ENCODE measurements around the gene CBLB.

The CBLB gene

GRCh38 chr3:105866656-105867653 is 1.9 kb downstream of the CBLB start:
- in situ Hi-C loops (cut with MboI; ENCODE audit: low sequenced_read_pairs): no loop called here
- 0 out of 2 replicates have a peak, but pooled peaks cover 3% of the 10 kb centered on the region for H3K36me3 ChIP-seq (replicated peaks)
- H3K9me3 ChIP-seq: no peaks in the 10 kb centered on the region
- peaks cover 7% of the 10 kb centered on the region for H3K4me1 ChIP-seq
- H3K27me3 ChIP-seq (ENCODE audit: low read depth): no peaks in the 10 kb centered on the region
- H3K4me3 ChIP-seq: peak overlapping the region; percentile 88
- DNase-seq (ENCODE audit: low spot score in 2 of 2): no peak

- no peak for DNase-seq (ENCODE audit: low spot score in 2 of 2)
- 0 out of 2 replicates have a peak, but pooled peaks cover 3% of the 10 kb centered on the region for H3K36me3 ChIP-seq (replicated peaks)
- no peaks in the 10 kb centered on the region for H3K9me3 ChIP-seq
- H3K4me3 ChIP-seq: no peak overlapping the region
- peaks cover 7% of the 10 kb centered on the region for H3K4me1 ChIP-seq
- in situ Hi-C loops (cut with MboI; ENCODE audit: low sequenced_read_pairs): no loop called here
- H3K27me3 ChIP-seq (ENCODE audit: low read depth): no peaks in the 10 kb centered on the region
These were observed 2.9 kb downstream of the CBLB start for GRCh38 chr3:105865867-105866350.

GRCh38 chr3:105865016-105865623 is 3.7 kb downstream of the CBLB start:
- no peaks in the 10 kb centered on the region for H3K27me3 ChIP-seq (ENCODE audit: low read depth)
- no peak overlapping the region for H3K4me3 ChIP-seq
- no peak for DNase-seq (ENCODE audit: low spot score in 2 of 2)
- 0 out of 2 replicates have a peak, but pooled peaks cover 3% of the 10 kb centered on the region for H3K36me3 ChIP-seq (replicated peaks)
- H3K4me1 ChIP-seq: peaks cover 7% of the 10 kb centered on the region
- no peaks in the 10 kb centered on the region for H3K9me3 ChIP-seq
- in situ Hi-C loops (cut with MboI; ENCODE audit: low sequenced_read_pairs): no loop called here

DNA sequence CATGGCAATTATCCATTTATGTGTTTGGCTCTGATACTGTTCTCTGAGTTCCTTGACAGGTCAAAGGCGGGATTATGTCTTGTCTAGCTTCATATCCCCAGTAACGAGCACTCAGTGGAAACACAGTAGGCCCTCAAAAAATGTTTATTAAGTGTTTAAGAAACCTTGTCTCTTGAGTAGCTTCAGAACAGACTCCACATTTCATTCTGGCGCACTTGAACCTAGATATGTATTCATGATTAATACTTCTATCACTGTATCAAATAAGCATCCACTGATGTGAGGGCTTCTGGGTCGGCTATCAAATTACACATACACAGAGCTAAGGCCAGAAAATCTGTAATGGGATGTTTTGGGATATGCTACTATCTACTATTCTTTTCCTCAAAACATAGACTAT is 4.6 kb downstream of the CBLB start:
- Histone ChIP-seq H3K4me1 (peaks cover 7% of the 10 kb centered on the region), H3K9me3 (no peaks in the 10 kb centered on the region), H3K4me3 (no peak overlapping the region), H3K27me3 (ENCODE audit: low read depth) (no peaks in the 10 kb centered on the region), H3K36me3 (replicated peaks) (0 out of 2 replicates have a peak, but pooled peaks cover 3% of the 10 kb centered on the region)
- no peak for DNase-seq (ENCODE audit: low spot score in 2 of 2)
- in situ Hi-C loops (cut with MboI; ENCODE audit: low sequenced_read_pairs): no loop called here

DNA sequence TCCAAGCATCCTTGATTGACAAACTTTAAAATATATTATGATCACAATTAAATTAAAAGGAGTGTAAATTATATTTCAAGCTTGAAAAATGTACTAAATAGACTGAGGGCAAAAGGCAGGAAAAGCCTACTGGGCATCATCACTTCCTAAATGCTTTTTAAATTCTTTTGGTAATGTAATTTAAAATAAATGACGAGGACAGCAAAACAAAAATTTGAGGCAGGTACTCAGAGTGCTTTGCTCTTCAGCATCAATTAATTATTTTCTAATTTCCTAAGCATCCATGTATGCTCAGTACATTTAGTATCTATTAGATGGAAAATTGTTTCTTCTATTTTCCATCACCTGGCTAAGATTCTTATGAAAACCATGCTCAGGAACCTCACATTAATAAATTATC is 5.2 kb downstream of the CBLB start:
- no peaks in the 10 kb centered on the region for H3K9me3 ChIP-seq
- no peaks in the 10 kb centered on the region for H3K27me3 ChIP-seq (ENCODE audit: low read depth)
- DNase-seq (ENCODE audit: low spot score in 2 of 2): no peak
- 0 out of 2 replicates have a peak, but pooled peaks cover 3% of the 10 kb centered on the region for H3K36me3 ChIP-seq (replicated peaks)
- no peak overlapping the region for H3K4me3 ChIP-seq
- peaks cover 7% of the 10 kb centered on the region for H3K4me1 ChIP-seq
- in situ Hi-C loops (cut with MboI; ENCODE audit: low sequenced_read_pairs): no loop called here

GRCh38 chr3:105862217-105862616 is 6.6 kb downstream of the CBLB start:
- Histone ChIP-seq H3K4me3 (no peak overlapping the region), H3K9me3 (no peaks in the 10 kb centered on the region), H3K36me3 (replicated peaks) (0 out of 2 replicates have a peak, but pooled peaks cover 3% of the 10 kb centered on the region), H3K4me1 (peaks cover 6% of the 10 kb centered on the region), H3K27me3 (ENCODE audit: low read depth) (no peaks in the 10 kb centered on the region)
- no peak for DNase-seq (ENCODE audit: low spot score in 2 of 2)
- in situ Hi-C loops (cut with MboI; ENCODE audit: low sequenced_read_pairs): no loop called here

DNA sequence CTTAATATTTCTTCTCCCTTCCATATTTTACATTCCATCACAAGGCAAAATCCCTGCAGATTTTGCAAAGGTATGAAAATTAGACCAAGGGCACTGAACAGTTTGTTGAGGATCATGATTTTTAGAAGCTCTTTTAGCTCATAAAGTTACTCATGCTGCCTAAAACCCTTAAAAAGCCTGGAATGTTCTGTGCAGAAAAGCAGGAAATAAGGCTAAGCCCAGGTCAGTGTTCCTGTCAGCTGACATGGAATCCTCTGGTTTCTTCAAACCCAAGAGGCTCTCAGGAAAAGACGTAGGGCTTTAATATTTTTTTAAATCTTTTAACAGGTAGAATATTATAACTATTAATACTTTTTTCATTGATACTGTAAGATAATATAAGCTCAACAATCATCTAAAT is 8.2 kb downstream of the CBLB start:
- H3K4me1 ChIP-seq: no peaks in the 10 kb centered on the region
- in situ Hi-C loops (cut with MboI; ENCODE audit: low sequenced_read_pairs): no loop called here

GRCh38 chr3:105858017-105858416 is 10.8 kb downstream of the CBLB start:
- H3K4me3 ChIP-seq: no peak overlapping the region
- DNase-seq (ENCODE audit: low spot score in 2 of 2): no peak
- H3K4me1 ChIP-seq: no peaks in the 10 kb centered on the region
- H3K9me3 ChIP-seq: no peaks in the 10 kb centered on the region
- in situ Hi-C loops (cut with MboI; ENCODE audit: low sequenced_read_pairs): no loop called here
- H3K27me3 ChIP-seq (ENCODE audit: low read depth): no peaks in the 10 kb centered on the region
- H3K36me3 ChIP-seq (replicated peaks): no peaks in the 10 kb centered on the region

More for the DNA sequence above, 8.2 kb downstream of the CBLB start:
- no peaks in the 10 kb centered on the region for H3K27me3 ChIP-seq (ENCODE audit: low read depth)
- no peak for DNase-seq (ENCODE audit: low spot score in 2 of 2)
- no peak overlapping the region for H3K4me3 ChIP-seq
- no peaks in the 10 kb centered on the region for H3K9me3 ChIP-seq
- no peaks in the 10 kb centered on the region for H3K36me3 ChIP-seq (replicated peaks)

DNA sequence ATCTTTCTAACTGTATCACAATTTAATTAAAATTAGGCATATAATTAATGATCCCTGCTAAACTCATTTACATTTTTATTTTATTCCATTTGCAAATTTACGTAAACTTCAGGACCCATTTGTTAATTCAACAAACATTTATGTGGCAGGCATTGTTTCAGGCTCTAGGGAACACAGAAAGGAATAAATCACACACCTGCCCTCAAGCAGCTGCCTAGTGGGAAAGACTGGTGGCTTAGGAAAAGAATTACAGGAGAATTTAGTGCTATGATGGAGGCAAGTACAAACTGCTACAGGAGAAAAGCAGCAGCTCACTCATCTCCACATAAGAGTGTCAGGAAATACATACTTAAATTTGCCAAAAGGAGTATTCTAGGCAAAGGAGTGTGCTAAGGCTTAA is 11.2 kb downstream of the CBLB start:
- Histone ChIP-seq H3K9me3 (no peaks in the 10 kb centered on the region), H3K36me3 (replicated peaks) (no peaks in the 10 kb centered on the region), H3K4me1 (no peaks in the 10 kb centered on the region), H3K27me3 (ENCODE audit: low read depth) (no peaks in the 10 kb centered on the region), H3K4me3 (no peak overlapping the region)
- in situ Hi-C loops (cut with MboI; ENCODE audit: low sequenced_read_pairs): no loop called here
- no peak for DNase-seq (ENCODE audit: low spot score in 2 of 2)

- Histone ChIP-seq H3K9me3 (no peaks in the 10 kb centered on the region), H3K4me1 (no peaks in the 10 kb centered on the region), H3K27me3 (ENCODE audit: low read depth) (no peaks in the 10 kb centered on the region), H3K36me3 (replicated peaks) (no peaks in the 10 kb centered on the region), H3K4me3 (no peak overlapping the region)
- no peak for DNase-seq (ENCODE audit: low spot score in 2 of 2)
- in situ Hi-C loops (cut with MboI; ENCODE audit: low sequenced_read_pairs): no loop called here
These were observed 12.2 kb downstream of the CBLB start for GRCh38 chr3:105856605-105857004.

DNA sequence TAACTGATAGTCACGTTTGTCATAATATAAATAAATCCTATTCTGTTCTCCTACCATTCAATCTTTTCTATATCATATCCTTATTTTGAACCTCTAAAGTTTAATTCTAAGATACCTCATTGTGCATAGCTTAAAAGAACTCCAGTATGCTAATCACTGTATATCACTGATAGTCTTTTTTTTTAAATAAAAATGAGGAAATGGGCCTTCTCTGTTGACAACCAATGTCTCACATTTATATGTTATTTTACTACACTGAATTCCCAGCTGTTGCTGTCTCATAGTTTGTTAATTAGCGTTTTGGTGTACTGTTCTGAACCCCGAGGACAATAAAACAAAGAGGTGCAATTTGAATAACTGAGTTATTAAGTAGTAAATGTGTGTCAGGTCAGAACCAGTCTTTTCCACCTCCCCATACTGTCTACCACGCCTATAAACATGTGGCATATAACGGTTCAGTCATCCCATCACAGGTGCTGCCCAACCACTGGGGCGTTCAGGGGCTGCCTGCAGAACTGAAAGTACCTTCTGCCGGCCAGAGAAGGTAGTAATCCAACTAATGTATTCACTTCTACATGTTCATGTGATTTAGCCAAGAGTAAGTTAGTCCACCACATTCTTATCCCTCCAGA is 14.9 kb downstream of the CBLB start:
- Histone ChIP-seq H3K9me3 (no peaks in the 10 kb centered on the region), H3K4me1 (no peaks in the 10 kb centered on the region), H3K27me3 (ENCODE audit: low read depth) (no peaks in the 10 kb centered on the region), H3K4me3 (no peak overlapping the region), H3K36me3 (replicated peaks) (no peaks in the 10 kb centered on the region)
- in situ Hi-C loops (cut with MboI; ENCODE audit: low sequenced_read_pairs): no loop called here
- no peak for DNase-seq (ENCODE audit: low spot score in 2 of 2)

GRCh38 chr3:105851582-105851981 is 17.2 kb downstream of the CBLB start:
- in situ Hi-C loops (cut with MboI; ENCODE audit: low sequenced_read_pairs): no loop called here
- H3K27me3 ChIP-seq (ENCODE audit: low read depth): no peaks in the 10 kb centered on the region
- DNase-seq (ENCODE audit: low spot score in 2 of 2): no peak
- no peaks in the 10 kb centered on the region for H3K4me1 ChIP-seq
- H3K4me3 ChIP-seq: no peak overlapping the region
- H3K36me3 ChIP-seq (replicated peaks): no peaks in the 10 kb centered on the region
- no peaks in the 10 kb centered on the region for H3K9me3 ChIP-seq

DNA sequence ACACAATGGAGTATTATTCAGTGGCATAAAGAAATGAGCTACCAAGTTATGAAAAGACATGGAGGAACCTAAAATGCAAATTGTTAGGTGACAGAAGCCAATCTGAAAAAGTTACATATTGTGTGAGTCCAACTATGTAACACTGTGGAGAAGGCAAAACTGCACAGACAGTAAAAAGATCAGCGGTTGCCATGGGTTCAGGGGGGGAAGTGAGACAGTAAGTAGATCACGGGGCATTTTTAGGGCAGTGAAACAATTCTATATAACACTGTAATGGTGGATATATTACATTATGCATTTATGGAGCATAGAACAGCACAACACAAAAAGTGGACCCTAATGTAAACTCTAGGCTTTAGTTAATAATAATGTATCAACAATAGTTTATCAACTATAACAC is 17.6 kb downstream of the CBLB start:
- DNase-seq (ENCODE audit: low spot score in 2 of 2): no peak
- in situ Hi-C loops (cut with MboI; ENCODE audit: low sequenced_read_pairs): no loop called here
- Histone ChIP-seq H3K27me3 (ENCODE audit: low read depth) (no peaks in the 10 kb centered on the region), H3K9me3 (no peaks in the 10 kb centered on the region), H3K4me1 (no peaks in the 10 kb centered on the region), H3K36me3 (replicated peaks) (no peaks in the 10 kb centered on the region), H3K4me3 (no peak overlapping the region)

Data from HAP-1 (cell line).